Breast epithelium (tissue), 4 donors: Measurements from ENCODE around the gene UBE3D. TPM values are rescaled to one million over a fixed set of nuclear protein-coding genes. Genes with fewer than 3 reads are reported as not detected.
"Not testable (repeated sequence)": the region's sequence is repeated elsewhere in the genome, so short reads cannot be mapped to it uniquely, and the experiment has no call there.

ENCODE experiments used
- DNase-seq, 2 donors: peaks; one replicate each; pipeline ENCODE4 v3.0.0-alpha.2; 2019; ENCODE audit warnings: low spot score in 2 of 2
- H3K27ac ChIP-seq, 2 donors: fragments of 200-600 bp; sonication (generic) in 1 of 2; one replicate each; pipeline ENCODE4 v1.5.1; 2016 to 2019; ENCODE audit warnings: mild to moderate bottlenecking in 1 of 2
- H3K27me3 ChIP-seq, 2 donors: fragments of 200-600 bp; sonication (generic) in 1 of 2; one replicate each; pipeline versions ENCODE4 v1.5.1 to v1.6.0; 2017 to 2019; ENCODE audit warnings: control low read depth in 1 of 2, mild to moderate bottlenecking in 1 of 2
- H3K36me3 ChIP-seq: fragments of 200-600 bp; one replicate; pipeline ENCODE4 v1.5.1; 2019
- H3K4me1 ChIP-seq, 2 donors: fragments of 200-600 bp; sonication (generic); one replicate each; pipeline ENCODE4 v1.5.1; 2016 to 2019; ENCODE audit warnings: control low read depth in 1 of 2
- H3K4me3 ChIP-seq, 3 donors: fragments of 200-600 bp; sonication (generic); 1 replicate in 2 of 3; 2 replicates in 1 of 3; pipeline ENCODE4 v1.5.1; 2016 to 2019; ENCODE audit warnings: mild to moderate bottlenecking in 3 of 3, moderate library complexity in 2 of 3
- H3K9me3 ChIP-seq, 2 donors: fragments of 200-600 bp; sonication (generic) in 1 of 2; one replicate each; pipeline ENCODE4 v1.5.1; 2016 to 2019; ENCODE audit warnings: control low read depth in 1 of 2
- CTCF ChIP-seq, 3 donors: fragments of 450-650 bp; IDR thresholded peaks; one replicate each; pipeline ENCODE4 v1.5.1; 2016 to 2017; ENCODE audit warnings: antibody characterized with exemption in 3 of 3, mild to moderate bottlenecking in 3 of 3, moderate library complexity in 3 of 3
- POLR2A ChIP-seq: fragments of 450-650 bp; IDR thresholded peaks from one replicate; pipeline ENCODE4 v1.6.1; 2016; ENCODE audit warnings: antibody characterized with exemption, mild to moderate bottlenecking, moderate library complexity
- POLR2AphosphoS5 ChIP-seq, 3 donors: sonication (generic); formaldehyde crosslinking; IDR thresholded peaks; one replicate each; pipeline ENCODE4 v1.6.1; 2017; ENCODE audit warnings: antibody characterized with exemption in 3 of 3
- intact Hi-C: fragments of 100-400 bp; cut with DNase I; formaldehyde crosslinking; loops from one replicate; pipeline ENCODE4 v1.15.1; 2023; ENCODE audit warnings: low total_unique reads
- total RNA-seq, 3 donors: library from RNA; depleted of rRNA; stranded (reverse); fragments of >200 nt; gene quantifications; one replicate each; pipeline ENCODE4 v1.1.0, GENCODE V29; 2016

UBE3D gene
- total RNA-seq, 3 donors from 2014 or later: 8.8 to 14.7 (median 13.5) TPM

GRCh38 chr6:82951935-82952334, 113.7 kb downstream of the UBE3D start:
- no peak overlapping the region for H3K27ac ChIP-seq
- intact Hi-C loops: no loop called here

GRCh38 chr6:82951389-82951788, 114.3 kb downstream of the UBE3D start:
- TF ChIP-seq POLR2A (no peak), CTCF (IDR thresholded peaks at IDR 0.05) (no peak), POLR2AphosphoS5 (IDR thresholded peaks at IDR 0.05) (no peak)
- Histone ChIP-seq H3K4me1 (no peaks in the 10 kb centered on the region), H3K36me3 (no peaks in the 10 kb centered on the region), H3K4me3 (no peak overlapping the region), H3K27me3 (no peaks in the 10 kb centered on the region), H3K9me3 (no peaks in the 10 kb centered on the region), H3K27ac (no peak overlapping the region)
- intact Hi-C loops: no loop called here
- no peak for DNase-seq

More at GRCh38 chr6:82951935-82952334, 113.7 kb downstream of the UBE3D start:
- H3K9me3 ChIP-seq: no peaks in the 10 kb centered on the region
- no peaks in the 10 kb centered on the region for H3K36me3 ChIP-seq
- no peaks in the 10 kb centered on the region for H3K27me3 ChIP-seq
- H3K4me1 ChIP-seq: no peaks in the 10 kb centered on the region
- H3K4me3 ChIP-seq: no peak overlapping the region
- no peak for DNase-seq
- TF ChIP-seq POLR2AphosphoS5 (IDR thresholded peaks at IDR 0.05): no peak
- TF ChIP-seq POLR2A: no peak
- no peak for TF ChIP-seq CTCF (IDR thresholded peaks at IDR 0.05)

GRCh38 chr6:82930915-82931314, 134.7 kb downstream of the UBE3D start:
- DNase-seq, intact Hi-C loops, H3K27me3 ChIP-seq, H3K4me1 ChIP-seq, H3K27ac ChIP-seq, H3K4me3 ChIP-seq, H3K36me3 ChIP-seq: not testable (repeated sequence)
- peaks cover 10 to 25% of the 10 kb centered on the region in 2 donors for H3K9me3 ChIP-seq

DNA sequence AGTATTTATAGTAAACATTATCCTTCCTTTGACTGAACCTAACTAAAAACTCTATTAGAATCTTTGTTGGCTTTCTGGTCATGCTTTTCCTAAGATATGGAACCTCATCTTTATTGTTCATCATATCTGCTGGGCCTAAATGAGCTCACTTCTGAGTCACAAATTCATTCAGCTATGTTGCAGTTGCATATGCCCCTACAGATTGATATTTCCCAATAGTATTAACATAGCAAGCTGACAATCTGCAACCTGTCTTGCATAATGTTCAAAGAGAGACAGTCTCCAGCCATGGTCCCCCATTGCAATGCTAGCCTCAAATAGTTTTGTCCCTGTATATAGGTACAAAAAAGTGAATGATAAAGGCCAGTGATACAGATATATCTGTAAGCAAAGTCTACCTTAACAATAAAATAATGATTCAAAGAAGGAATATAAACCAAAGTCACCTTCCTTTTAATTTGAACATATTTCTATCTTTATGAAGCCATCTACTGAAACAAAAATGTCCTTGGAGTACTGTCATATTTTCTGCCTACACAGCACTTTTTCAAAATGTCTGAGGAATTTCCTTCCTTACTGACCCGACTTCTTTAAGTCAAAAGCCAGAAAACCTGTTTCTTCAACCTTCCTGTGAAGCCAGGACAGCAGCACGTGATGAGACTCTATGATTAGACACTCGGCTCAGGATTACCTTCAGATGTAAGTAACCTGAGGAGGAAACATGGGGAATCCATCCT, 140.7 kb downstream of the UBE3D start:
- intact Hi-C loops: no loop called here

DNA sequence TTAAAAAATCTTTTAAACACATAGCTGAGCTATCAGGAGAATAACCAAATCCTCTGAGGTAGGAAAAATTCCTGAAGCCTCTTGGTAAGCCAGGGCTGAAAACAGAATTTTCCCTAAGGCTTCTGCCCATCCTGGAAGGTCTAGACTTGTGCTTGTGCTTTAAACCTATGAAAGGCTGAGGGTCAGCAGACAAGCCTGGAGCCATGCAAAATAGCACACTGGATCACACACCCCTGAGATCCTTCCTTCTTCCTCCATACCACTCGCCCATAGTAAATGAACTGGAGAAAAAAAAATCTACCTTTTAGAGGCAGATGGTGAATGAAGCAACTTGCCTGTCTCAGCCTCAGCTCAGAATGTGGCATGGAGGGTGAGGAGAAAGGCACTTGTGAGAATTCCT, 144.4 kb downstream of the UBE3D start:
- Histone ChIP-seq H3K27me3 (no peaks in the 10 kb centered on the region), H3K9me3 (no peaks in the 10 kb centered on the region), H3K27ac (no peak overlapping the region), H3K4me3 (no peak overlapping the region), H3K4me1 (no peaks in the 10 kb centered on the region), H3K36me3 (no peaks in the 10 kb centered on the region)
- TF ChIP-seq POLR2A (no peak), POLR2AphosphoS5 (IDR thresholded peaks at IDR 0.05) (no peak), CTCF (IDR thresholded peaks at IDR 0.05) (no peak)
- DNase-seq: no peak
- intact Hi-C loops: no loop called here

More for the DNA sequence above, 140.7 kb downstream of the UBE3D start:
- Histone ChIP-seq H3K36me3 (no peaks in the 10 kb centered on the region), H3K4me1 (no peaks in the 10 kb centered on the region), H3K27ac (no peak overlapping the region), H3K4me3 (no peak overlapping the region), H3K9me3 (peaks cover 0 to 2% of the 10 kb centered on the region in 2 donors), H3K27me3 (no peaks in the 10 kb centered on the region)
- TF ChIP-seq POLR2AphosphoS5 (IDR thresholded peaks at IDR 0.05) (no peak), POLR2A (no peak), CTCF (IDR thresholded peaks at IDR 0.05) (no peak)
- DNase-seq: no peak
